22Rv1 (cell line): ENCODE measurements around the gene PKIG.

Source experiments
- CTCF ChIP-seq: fragments of 450-650 bp; IDR thresholded peaks from 2 replicates; pipeline ENCODE4 v1.5.1; 2017; ENCODE audit warnings: mild to moderate bottlenecking
- ZFX ChIP-seq: fragments of 450-650 bp; IDR thresholded peaks from 2 replicates; pipeline ENCODE4 v1.6.1; 2017; ENCODE audit warnings: antibody characterized with exemption, borderline replicate concordance

- TF ChIP-seq CTCF (no peak), ZFX (no peak)
Measured at GRCh38 chr20:44599715-44600114, 17.3 kb downstream of the PKIG start.
